GM21515 (cell line): ENCODE measurements around the gene HM13.
"Not testable (repeated sequence)": the region's sequence is repeated elsewhere in the genome, so short reads cannot be mapped to it uniquely, and the experiment has no call there.

Source experiments
- ATAC-seq: cut with Tn5 transposase; IDR thresholded peaks from one replicate; pipeline ENCODE4 v1.9.1; 2021; ENCODE audit not compliant: unreplicated experiment

The HM13 gene

DNA sequence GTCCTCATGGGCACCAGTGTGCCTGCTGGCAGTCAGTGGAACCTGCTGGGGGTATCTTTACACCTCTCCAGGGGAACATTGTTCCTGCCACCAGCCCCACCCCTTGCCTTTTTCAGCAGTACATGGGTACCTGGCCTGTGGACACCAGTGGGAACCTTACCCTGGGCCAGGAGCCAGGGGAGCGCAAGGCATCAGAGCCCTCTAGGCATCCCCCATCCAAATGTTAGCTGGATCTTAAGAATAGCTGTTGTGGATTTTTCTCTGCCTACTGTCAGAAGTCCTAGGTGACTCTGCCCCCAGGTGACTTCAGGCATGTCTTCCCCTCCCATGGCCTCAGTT is 52.0 kb downstream of the HM13 start:
- no peak for ATAC-seq

DNA sequence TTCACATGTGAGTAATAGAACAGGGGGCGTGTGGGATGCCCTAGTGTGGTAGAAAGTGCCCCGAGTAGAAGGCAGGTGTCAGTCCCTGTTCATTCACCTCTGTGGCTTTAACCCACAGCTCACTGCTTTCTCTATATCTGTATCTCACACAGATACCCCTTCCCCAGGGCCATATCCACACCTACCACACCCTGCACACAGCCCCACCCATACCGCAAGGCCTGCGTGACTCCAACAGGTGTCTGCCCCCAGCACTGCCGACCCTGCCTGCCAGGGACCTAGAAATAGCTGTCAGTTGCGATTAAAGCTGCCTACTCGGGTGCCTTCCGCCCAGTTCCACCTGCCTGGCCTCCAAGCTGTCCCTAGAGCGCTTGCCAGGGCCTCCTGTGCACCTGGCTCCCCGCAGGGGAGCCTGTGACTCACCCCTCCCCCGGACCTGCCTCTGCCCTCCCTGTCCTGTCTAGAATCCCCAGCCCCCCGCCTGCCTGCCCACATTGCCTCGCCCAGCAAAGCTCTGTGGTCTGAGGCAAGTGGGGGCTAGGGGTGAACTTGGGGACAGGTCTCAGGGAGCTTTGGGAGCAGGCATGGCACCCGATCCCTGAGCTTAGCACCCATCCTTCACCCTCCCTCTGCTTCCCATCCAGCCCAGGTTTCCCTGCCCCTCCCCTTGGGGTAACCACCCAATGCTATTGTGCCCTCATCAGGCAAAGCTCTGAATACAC is 52.6 kb downstream of the HM13 start:
- ATAC-seq = no peak

DNA sequence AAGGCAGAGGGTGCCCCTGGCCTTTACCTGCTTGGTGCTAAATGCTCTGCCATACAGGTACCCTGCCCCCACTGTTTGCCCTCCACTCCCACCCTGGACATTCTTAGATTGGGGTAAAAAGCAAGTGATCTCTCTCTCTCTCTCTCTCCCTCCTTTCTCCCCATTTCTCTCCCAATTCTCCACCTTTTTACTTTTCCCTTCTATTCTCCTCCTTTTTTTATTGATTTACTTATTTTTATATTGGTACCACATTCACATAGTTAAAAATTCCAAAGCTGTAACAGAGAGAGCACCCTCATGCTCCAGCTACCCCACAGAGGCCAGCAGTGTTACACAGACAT is 53.1 kb downstream of the HM13 start:
- no peak for ATAC-seq

DNA sequence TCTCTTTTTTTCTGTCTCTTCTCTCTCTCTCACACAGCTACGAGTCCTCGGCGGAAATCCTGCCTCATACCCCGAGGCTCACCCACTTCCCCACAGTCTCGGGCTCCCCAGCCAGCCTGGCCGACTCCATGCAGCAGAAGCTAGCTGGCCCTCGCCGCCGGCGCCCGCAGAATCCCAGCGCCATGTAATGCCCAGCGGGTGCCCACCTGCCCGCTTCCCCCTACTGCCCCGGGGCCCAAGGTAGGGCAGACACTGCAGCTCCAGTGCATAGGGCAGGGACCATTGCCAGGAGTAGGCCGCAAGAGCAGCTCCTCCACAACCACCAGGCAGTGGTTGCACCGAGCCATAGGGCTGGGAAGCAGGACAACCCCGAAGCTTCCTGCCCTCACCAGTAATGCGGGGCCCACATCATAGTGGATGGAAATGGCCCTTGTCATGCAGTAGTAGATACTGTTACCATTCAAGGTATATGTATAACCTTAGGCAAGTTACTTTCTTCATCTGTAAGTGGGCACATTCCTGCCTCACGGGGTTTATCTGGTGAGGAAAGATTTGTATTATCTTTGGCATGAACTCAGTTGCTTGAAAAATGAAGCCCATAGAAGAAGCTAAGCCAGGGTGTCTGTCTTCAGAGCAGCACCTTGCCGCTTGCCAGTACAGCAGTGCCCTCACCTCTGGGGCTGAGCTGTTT is 53.9 kb downstream of the HM13 start:
- ATAC-seq = no peak

DNA sequence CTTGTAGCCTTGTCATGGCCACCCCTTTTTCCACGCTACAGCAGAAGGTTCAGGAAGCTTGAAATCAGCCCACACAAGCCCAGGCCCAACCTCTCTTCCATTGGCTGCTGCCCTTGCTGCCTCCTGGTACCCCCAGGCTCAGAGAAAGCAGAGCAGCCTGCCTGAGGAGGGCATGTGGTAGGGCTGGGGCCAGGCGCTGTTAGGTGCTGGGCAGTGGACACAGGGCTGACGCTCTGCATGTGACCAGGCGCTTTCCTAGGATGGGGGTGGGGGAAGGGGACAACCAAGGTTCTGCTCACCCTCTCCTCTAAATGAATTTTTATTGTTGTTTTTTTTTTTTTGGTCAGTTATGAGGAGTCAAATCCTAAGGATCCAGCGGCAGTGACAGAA is 54.5 kb downstream of the HM13 start:
- no peak for ATAC-seq

DNA sequence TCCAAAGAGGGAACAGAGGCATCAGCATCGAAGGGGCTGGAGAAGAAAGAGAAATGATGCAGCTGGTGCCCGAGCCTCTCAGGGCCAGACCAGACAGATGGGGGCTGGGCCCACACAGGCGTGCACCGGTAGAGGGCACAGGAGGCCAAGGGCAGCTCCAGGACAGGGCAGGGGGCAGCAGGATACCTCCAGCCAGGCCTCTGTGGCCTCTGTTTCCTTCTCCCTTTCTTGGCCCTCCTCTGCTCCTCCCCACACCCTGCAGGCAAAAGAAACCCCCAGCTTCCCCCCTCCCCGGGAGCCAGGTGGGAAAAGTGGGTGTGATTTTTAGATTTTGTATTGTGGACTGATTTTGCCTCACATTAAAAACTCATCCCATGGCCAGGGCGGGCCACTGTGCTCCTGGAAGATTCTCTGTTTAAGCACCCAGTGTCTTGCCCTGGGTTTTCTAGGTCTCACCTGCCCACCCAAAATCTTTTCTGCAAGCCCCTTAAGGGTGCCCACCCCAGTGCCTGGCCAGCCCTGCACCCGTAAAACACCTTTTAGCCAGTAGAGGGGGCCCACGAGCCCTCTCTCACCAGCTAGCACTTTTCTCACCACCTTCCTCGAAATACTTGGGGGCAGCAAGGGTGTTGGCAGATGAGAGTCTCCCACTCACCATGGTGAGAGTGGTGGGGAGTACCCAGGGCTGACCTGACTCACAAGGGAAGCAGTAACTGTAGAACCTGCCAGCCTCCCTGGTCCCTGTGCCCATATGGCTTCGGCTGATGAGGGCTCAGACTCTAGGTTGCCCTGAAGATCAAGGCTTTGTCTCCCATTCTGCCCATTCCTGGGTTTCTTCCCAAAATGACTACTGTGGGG is 55.1 kb downstream of the HM13 start:
- ATAC-seq = no peak

DNA sequence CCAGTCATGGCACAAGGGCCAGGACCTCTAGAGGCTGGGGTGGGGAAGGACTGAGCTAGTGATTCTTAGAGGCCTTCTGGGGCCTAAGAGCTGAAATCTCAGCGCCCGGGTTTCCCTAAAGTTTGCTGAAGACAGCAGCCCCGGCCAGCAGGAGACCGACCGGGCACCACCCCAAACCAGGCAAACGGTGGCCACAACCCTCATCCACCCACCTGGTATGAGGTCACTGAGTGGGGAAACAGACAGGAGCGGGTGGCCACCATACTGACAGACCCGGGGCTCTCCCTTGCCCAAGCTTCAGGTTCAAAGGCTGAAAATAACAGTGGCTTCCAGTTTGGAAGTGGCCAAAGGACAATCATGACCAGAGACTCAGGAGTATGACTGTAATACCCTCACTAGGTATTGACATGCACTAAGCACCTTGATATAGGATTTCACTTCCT is 55.8 kb downstream of the HM13 start:
- no peak for ATAC-seq

DNA sequence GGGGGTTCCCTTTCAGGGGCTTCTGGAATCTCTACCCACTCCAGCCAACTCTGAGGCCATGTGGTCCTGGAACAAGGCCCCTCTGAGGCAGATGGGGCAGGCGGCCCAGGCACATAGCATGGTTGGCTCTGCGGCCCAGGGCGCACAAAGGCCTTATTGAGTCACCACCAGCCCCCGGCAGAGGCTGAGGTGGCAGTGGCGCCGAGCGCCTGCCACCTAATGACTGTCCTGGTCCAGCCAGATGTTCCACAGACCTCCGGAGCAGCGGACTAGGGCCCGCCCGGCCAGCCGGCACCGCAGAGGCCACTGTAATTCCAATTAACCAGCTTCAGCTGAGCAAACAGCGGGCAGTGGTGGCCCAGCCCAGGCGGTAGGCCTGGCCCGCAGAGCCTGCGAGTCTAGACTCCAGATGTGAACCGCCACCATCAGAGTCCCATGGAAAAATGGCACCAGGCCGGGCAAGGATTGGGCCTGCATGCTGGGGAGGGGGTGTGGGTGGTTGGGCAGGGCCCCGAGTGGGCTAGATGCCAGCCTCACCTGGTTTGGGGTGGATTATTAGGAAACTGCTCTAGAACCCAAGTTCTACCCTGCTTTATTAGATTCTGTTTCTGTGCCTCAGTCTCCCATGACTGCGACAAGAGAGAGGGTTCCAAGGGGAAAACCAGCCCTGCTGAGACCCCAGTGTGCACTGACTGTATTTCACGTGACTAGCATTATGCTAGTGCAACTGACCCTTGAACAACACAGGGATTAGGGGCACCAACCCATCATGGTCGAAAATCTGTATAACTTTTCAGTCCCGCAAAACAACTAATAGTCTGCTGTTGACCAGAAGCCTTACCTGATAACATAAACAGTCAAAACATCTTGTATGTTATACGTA is 56.7 kb downstream of the HM13 start:
- no peak for ATAC-seq

DNA sequence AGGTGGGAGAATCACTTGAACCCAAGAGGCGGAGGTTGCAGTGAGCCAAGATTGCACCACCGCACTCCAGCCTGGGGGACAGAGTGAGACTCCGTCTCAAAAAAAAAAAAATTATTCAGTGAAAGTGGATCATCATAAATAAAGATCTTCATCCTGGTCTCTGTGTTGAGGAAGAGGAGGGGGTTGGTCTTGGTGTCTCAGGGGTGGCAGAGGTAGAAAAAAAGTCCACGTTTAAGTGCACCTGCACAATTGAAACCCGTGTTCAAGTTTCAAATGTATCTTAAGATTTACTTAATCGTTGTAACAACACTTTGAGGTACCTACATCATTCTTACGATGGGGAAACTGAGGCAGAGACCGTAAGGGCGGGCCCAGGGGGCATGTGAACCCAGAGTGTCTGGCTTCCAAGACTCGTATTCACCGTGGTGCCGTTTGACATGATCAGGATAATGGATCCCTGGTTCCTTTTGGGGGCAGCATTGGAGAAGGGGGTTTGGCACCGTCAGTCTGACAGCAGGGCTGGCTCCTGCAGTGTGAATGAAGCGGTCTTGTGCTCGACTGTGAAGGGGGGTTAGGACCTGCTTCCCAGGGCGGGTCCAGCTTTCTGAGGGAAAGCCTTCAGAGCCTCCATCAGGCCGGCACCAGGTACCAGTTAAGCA is 57.9 kb downstream of the HM13 start:
- no peak for ATAC-seq

DNA sequence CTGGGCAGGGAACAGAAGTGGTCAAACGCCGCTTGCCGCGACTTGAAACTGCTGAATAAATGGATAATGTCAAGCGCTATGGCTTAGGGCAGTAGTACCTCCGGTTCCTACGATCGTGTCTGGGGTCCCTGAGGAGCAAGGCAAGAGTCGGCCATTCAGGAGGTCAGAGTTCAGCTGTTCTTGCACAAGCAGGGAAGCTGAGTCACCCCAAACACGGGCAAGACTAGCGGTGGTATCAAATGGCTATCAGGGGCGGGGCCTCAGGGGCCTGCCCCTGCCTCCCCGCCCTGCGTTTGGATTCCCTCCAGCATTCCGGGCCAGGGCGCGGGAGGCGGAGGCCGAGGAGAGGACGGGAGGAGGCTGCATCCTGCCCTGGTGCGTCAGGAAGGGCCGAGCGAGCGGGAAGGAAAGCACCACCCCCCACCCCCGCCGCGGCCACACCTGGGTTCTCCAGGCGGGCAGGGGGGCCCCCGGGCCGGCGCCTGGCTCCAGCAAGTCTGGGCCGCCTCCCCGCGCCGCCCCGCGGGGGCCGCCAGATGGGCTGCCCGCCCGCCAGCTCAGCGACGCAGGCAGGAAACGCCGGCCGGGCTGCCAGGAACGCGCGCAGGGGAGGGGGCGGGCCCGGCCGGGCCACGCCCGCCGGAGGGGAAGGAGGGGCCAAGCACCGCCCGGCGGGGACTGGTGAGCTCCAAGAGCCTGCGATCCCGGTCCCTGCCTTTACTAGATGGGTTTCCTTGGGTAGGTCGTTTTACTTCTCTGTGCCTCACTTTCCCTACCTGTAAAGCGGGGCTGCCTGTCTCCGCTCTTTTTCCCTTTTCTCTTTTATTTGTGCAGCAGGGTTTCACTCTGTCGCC is 58.7 kb downstream of the HM13 start:
- ATAC-seq = peak; percentile 86

DNA sequence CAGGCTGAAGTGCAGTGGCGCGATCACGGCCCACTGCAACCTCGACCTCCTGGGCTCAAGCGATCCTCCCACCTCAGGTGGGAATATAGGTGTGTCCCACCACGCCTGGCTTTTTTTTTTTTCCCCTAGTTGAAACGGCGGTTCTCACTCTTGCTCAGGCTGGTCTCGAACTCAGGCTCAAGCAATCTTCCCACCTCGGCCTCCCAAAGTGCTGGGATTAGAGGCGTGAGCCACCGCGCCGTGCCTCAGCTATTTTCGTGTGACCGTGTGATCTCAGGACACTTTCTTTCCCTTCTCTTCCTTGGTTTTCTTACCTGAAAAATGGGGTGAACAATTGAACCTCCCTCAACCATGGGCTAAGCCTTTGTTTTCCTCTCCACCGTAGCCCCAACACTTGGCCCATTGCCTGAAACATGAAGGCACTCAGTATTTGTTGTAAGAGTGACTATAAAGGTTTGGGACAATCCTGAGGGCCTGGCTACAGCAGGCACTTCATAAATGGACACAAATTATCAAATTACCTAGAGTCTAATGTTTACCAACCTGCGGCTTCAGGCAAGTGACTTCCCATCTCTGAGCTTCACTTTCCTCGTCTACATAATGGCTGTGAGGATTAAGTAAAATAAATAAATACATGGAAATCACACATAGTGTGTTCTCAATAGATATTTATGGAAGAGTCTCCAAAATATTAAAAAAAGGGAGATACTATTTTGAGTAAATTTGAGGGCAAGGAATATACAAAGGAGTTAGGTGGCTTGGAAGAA is 59.5 kb downstream of the HM13 start:
- no peak for ATAC-seq

DNA sequence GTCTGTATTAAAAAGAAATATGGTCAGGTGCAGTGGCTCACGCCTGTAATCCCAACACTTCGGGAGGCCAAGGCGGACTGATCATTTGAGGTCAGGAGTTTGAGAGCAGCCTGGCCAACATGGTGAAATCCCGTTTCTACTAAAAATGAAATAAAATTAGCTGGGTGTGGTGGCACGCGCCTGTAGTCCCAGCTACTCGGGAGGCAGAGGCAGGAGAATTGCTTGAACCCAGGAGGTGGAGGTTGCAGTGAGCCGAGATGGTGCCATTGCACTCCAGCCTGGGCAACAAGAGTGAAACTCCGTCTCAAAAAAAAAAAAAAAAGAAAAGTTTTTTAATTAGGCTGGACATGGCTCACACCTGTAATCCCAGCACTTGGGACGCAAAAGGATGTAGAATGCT is 60.7 kb downstream of the HM13 start:
- not testable (repeated sequence) for ATAC-seq

DNA sequence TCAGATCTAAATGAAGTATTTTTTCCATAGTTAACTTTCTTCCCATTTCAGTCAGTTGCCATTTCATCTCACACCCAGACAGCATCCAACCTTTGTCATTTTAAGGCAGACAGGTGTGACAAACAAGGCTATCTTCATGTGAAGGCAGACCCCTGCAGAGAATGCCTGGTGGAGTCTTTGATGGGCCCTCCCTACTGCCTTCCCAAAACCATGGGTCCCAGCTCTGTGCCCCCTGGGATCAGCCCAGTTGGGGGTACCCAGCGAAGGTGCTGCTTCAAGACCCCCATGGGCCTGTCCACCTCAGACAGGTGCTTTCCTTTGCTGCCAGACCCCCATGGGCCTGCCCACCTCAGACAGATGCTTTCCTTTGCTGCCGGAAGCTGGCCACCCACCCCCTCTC is 62.5 kb downstream of the HM13 start:
- no peak for ATAC-seq

DNA sequence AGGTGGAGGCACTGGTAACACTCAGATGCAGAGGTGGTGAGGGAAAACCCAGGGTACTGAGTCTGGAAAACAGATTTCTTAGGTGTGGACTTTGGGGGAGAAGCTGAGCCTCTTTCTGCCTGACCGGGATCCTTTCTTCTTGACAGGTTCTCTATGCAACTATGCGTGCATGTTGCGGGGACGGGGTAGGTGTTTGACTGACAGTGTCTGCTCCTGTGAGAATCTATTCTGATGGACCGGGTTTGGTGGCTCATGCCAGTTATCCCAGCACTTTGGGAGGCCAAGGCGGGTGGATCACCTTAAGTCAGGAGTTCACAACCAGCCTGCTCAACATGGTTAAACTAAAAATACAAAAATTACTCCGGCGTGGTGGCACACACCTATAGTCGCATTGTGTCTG is 63.0 kb downstream of the HM13 start:
- no peak for ATAC-seq

DNA sequence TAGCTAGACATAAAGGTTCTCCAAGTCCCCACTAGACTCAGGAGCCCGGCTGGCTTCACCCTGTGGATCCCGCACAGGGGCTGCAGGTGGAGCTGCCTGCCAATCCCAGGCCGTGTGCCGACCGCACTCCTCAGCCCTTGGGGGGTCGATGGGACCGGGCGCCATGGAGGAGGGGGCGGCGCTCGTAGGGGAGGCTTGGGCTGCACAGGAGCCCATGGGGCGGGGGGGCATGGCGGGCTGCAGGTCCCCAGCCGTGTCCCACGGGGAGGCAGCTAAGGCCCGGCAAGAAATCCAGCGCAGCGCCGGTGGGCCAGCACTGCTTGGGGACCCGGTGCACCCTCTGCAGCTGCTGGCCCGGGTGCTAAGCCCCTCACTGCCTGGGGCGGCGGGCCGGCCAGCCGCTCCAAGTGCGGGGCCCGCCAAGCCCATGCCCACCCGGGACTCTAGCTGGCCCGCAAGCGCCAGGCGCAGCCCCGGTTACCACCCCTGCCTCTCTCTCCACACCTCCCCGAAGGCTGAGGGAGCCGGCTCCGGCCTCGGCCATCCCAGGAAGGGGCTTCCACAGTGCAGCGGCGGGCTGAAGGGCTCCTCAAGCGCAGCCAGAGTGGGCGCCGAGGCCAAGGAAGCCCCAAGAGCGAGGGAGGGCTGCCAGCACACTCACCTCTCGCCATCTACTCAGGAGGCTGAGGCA is 64.4 kb downstream of the HM13 start:
- ATAC-seq = no peak

DNA sequence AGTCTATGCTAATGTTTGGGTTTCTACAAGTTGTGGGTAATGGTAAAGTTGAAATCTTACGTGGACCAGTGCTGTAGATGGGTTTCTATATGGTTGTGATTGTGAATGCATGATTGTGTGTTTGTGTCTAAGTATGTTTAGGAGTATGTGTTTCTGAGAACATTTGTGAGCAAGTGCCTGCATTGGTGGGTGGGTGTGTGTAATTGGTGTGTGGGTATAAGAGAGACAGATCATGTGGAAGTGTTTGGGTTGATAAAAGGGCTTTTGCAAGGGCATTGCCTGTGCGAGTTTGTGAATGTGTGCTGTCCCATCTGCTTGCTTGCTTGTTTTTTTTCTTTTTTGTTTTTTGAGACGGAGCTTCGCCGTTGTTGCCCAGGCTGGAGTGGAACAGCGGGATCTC is 65.0 kb downstream of the HM13 start:
- ATAC-seq = no peak

DNA sequence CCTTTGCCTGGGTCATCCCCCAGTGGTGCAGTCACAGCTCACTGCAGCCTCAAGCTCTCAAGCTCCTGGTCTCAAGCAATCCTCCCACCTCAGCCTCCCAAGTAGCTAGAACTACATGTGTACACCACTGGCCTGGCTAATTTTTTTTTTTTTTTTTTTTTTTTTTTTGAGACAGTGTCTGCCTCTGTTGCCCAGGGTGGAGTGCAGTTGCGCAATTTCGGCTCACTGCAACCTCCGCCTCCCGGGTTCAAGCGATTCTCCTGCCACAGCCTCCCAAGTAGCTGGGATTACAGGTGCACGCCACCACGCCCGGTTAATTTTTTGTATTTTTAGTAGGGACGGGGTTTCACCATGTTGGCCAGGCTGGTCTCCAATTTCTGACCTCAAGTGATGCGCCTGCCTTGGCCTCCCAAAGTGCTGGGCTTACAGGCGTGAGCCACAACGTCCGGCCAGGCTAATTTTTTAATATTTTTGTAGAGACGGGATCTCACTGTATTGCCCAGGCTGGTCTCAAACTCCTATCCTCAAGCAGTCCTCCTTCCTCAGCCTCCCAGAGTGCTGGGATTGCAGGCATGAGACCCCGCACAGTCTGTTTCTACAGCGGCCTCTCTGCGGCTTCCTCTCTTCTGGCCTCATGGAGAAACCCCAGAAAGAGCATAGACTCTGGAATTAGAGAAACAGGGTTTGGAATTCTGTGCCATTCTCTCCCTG is 65.9 kb downstream of the HM13 start:
- not testable (repeated sequence) for ATAC-seq

DNA sequence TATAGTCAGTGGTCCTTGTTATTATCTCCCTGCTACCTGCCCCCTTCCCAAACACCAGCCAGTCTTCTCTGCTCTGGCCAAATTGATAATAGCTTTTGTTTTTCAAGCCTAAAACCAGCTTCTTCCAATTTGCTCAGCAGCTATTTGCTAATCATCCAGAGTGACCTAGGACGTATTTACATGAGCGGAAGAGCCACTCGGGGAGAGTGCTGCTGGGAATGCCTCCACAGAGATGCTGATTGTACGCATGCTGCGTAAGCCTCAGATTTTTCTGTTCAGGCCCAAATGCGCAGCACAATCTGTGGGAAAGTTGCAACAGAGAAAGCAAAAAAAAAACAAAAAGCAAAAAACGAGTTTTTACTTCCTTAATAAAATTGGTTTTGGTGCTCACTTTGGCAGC is 66.5 kb downstream of the HM13 start:
- no peak for ATAC-seq
